Measurements from ENCODE around the gene ATP1A1.

The ATP1A1 gene

GRCh38 chr1:116372651-116373430 is at the start of gene ATP1A1:
Gene ATP1A1 (plus strand): TSS chr1:116373244. CDS start chr1:116373512, 268 bp downstream.
- Histone ChIP-seq H3K27me3 (ENCODE audit: control insufficient read depth, insufficient read depth, low read length) (peaks cover 11% of the 10 kb centered on the region), H3K4me3 (ENCODE audit: low read depth, low read length) (peak within 1 kb of the TSS; percentile 84), H3K9me3 (ENCODE audit: control insufficient read depth, insufficient read depth, low read length) (no peaks in the 10 kb centered on the region), H3K4me1 (ENCODE audit: control insufficient read depth, insufficient read depth, low read length) (peaks cover 41% of the 10 kb centered on the region), H3K36me3 (ENCODE audit: control insufficient read depth, insufficient read depth, low read length) (peaks cover 4% of the 10 kb centered on the region; the same call in 1 of the 2 replicates), H3K9ac (ENCODE audit: low read depth, low read length) (peak within 1 kb of the TSS; percentile 90), H3K27ac (ENCODE audit: low read depth, low read length) (peak within 1 kb of the TSS; percentile 96)

DNA sequence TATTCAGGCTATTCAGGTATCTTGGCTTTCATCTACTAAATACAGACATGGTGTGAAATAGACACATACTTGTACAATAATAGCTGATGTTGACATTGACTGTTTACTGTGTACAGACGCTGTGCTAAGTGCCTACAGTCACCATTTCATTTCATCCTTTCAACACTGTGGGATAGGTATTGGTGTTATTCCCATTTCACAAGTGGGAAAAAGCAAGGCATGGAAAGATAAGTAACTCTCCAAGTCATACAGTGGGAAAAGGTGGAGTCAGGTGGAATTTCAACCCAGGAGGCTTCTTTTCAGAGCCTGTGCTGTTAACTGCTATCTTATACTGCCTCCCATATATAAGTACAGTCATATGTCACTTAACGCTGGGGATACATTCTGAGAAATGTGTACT is 49.6 kb upstream of the ATP1A1 start:
- H3K27me3 ChIP-seq (ENCODE audit: control insufficient read depth, insufficient read depth, low read length): no peaks in the 10 kb centered on the region
- H3K4me1 ChIP-seq (ENCODE audit: control insufficient read depth, insufficient read depth, low read length): no peaks in the 10 kb centered on the region

DNA sequence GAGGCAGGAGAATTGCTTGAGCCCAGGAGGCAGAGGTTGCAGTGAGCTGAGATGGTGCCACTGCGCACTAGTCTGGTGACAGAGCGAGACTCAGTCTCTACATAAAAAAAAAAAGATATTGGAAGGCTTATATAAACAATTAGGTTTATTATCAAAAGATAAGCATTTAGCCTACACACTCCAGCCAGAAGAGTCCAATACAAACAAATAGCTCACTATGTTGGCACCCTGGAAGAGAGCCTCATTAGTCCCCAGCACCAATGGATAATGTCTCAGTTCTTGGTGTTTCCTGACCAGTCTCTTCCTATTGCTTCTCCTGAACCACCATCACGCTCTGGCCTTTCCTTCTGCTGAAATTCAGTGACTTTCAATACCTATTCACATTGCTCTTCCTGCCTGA is 48.6 kb upstream of the ATP1A1 start:
- Histone ChIP-seq H3K9ac (ENCODE audit: low read depth, low read length) (no peak overlapping the region), H3K36me3 (ENCODE audit: control insufficient read depth, insufficient read depth, low read length) (no peaks in the 10 kb centered on the region), H3K9me3 (ENCODE audit: control insufficient read depth, insufficient read depth, low read length) (no peaks in the 10 kb centered on the region), H3K4me1 (ENCODE audit: control insufficient read depth, insufficient read depth, low read length) (no peaks in the 10 kb centered on the region), H3K27me3 (ENCODE audit: control insufficient read depth, insufficient read depth, low read length) (no peaks in the 10 kb centered on the region), H3K4me3 (ENCODE audit: low read depth, low read length) (no peak overlapping the region), H3K27ac (ENCODE audit: low read depth, low read length) (no peak overlapping the region)

More for the DNA sequence above, 49.6 kb upstream of the ATP1A1 start:
- H3K27ac ChIP-seq (ENCODE audit: low read depth, low read length): no peak overlapping the region
- no peak overlapping the region for H3K4me3 ChIP-seq (ENCODE audit: low read depth, low read length)
- no peaks in the 10 kb centered on the region for H3K36me3 ChIP-seq (ENCODE audit: control insufficient read depth, insufficient read depth, low read length)
- H3K9ac ChIP-seq (ENCODE audit: low read depth, low read length): no peak overlapping the region
- H3K9me3 ChIP-seq (ENCODE audit: control insufficient read depth, insufficient read depth, low read length): no peaks in the 10 kb centered on the region

- Histone ChIP-seq H3K27me3 (ENCODE audit: control insufficient read depth, insufficient read depth, low read length) (no peaks in the 10 kb centered on the region), H3K9ac (ENCODE audit: low read depth, low read length) (no peak overlapping the region), H3K36me3 (ENCODE audit: control insufficient read depth, insufficient read depth, low read length) (no peaks in the 10 kb centered on the region), H3K9me3 (ENCODE audit: control insufficient read depth, insufficient read depth, low read length) (no peaks in the 10 kb centered on the region), H3K27ac (ENCODE audit: low read depth, low read length) (no peak overlapping the region), H3K4me1 (ENCODE audit: control insufficient read depth, insufficient read depth, low read length) (no peaks in the 10 kb centered on the region), H3K4me3 (ENCODE audit: low read depth, low read length) (no peak overlapping the region)
Measured at GRCh38 chr1:116325104-116325503, 47.9 kb upstream of the ATP1A1 start.

DNA sequence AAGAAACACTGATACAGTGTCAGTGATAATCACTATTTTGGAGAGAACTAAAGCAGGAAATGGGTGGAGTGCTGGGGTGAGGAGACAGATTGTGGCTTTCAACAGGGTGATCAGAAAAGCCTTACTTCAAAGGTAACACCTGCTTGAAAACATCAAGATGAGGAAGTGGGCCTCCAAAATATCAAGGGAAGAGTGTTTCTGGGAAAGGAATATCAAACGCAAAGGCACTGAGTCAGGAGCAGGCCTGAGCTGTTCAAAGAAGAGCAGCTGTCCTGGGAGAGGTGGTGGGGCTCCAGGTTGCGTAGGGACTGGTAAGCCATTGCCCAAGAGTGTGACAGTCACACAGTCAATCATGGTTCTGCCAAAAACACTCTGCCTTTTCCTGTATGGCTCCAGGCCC is 47.1 kb upstream of the ATP1A1 start:
- Histone ChIP-seq H3K36me3 (ENCODE audit: control insufficient read depth, insufficient read depth, low read length) (no peaks in the 10 kb centered on the region), H3K4me3 (ENCODE audit: low read depth, low read length) (no peak overlapping the region), H3K9me3 (ENCODE audit: control insufficient read depth, insufficient read depth, low read length) (no peaks in the 10 kb centered on the region), H3K9ac (ENCODE audit: low read depth, low read length) (no peak overlapping the region), H3K4me1 (ENCODE audit: control insufficient read depth, insufficient read depth, low read length) (no peaks in the 10 kb centered on the region), H3K27me3 (ENCODE audit: control insufficient read depth, insufficient read depth, low read length) (no peaks in the 10 kb centered on the region), H3K27ac (ENCODE audit: low read depth, low read length) (no peak overlapping the region)

DNA sequence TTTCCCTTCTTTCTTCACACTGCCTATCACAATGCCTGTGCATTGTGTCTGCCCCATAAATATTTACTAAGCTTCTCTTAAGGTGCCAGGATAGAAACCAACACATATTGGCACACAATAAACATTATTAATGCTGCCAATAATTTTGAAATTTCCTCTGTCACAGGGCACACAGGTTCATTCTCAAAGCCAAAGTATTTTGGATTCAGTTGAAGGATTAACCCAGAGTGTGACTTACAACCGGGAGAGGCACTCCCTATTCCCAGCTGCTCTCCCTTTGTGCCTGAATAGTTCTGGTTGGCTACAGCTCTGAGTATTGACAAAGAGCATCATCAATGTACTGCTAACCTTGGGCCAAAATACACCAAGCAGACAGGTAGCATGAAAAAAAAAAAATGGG is 46.6 kb upstream of the ATP1A1 start:
- no peak overlapping the region for H3K27ac ChIP-seq (ENCODE audit: low read depth, low read length)
- H3K36me3 ChIP-seq (ENCODE audit: control insufficient read depth, insufficient read depth, low read length): no peaks in the 10 kb centered on the region
- no peaks in the 10 kb centered on the region for H3K4me1 ChIP-seq (ENCODE audit: control insufficient read depth, insufficient read depth, low read length)
- H3K27me3 ChIP-seq (ENCODE audit: control insufficient read depth, insufficient read depth, low read length): no peaks in the 10 kb centered on the region
- no peak overlapping the region for H3K9ac ChIP-seq (ENCODE audit: low read depth, low read length)
- H3K9me3 ChIP-seq (ENCODE audit: control insufficient read depth, insufficient read depth, low read length): no peaks in the 10 kb centered on the region
- no peak overlapping the region for H3K4me3 ChIP-seq (ENCODE audit: low read depth, low read length)

DNA sequence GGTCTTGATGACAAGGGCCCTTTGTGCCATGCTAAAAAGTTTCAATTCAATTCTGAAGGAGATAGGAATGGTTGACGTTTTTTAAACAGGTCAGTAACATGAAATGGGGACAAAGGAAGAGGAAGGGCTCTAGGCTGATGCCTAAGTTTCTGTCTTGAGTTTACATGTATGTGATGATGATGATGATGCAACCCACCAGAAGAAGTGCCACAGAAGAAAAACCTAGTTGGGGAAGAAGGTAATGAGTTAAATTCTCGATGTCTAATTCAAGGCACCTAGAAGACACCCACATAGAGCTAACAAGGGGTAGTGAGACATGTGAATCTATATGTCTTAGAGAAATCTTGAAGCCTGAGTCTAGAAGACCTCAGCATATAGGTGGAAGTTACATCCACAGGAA is 44.4 kb upstream of the ATP1A1 start:
- Histone ChIP-seq H3K27ac (ENCODE audit: low read depth, low read length) (no peak overlapping the region), H3K27me3 (ENCODE audit: control insufficient read depth, insufficient read depth, low read length) (no peaks in the 10 kb centered on the region), H3K9me3 (ENCODE audit: control insufficient read depth, insufficient read depth, low read length) (no peaks in the 10 kb centered on the region), H3K9ac (ENCODE audit: low read depth, low read length) (no peak overlapping the region), H3K36me3 (ENCODE audit: control insufficient read depth, insufficient read depth, low read length) (no peaks in the 10 kb centered on the region), H3K4me1 (ENCODE audit: control insufficient read depth, insufficient read depth, low read length) (no peaks in the 10 kb centered on the region), H3K4me3 (ENCODE audit: low read depth, low read length) (no peak overlapping the region)

- H3K36me3 ChIP-seq (ENCODE audit: control insufficient read depth, insufficient read depth, low read length): no peaks in the 10 kb centered on the region
- H3K27me3 ChIP-seq (ENCODE audit: control insufficient read depth, insufficient read depth, low read length): no peaks in the 10 kb centered on the region
- no peak overlapping the region for H3K27ac ChIP-seq (ENCODE audit: low read depth, low read length)
- no peak overlapping the region for H3K4me3 ChIP-seq (ENCODE audit: low read depth, low read length)
- no peak overlapping the region for H3K9ac ChIP-seq (ENCODE audit: low read depth, low read length)
- peaks cover 1% of the 10 kb centered on the region; the same call in 1 of the 2 replicates for H3K4me1 ChIP-seq (ENCODE audit: control insufficient read depth, insufficient read depth, low read length)
- no peaks in the 10 kb centered on the region for H3K9me3 ChIP-seq (ENCODE audit: control insufficient read depth, insufficient read depth, low read length)
Measured at GRCh38 chr1:116329524-116330341, 43.3 kb upstream of the ATP1A1 start.

DNA sequence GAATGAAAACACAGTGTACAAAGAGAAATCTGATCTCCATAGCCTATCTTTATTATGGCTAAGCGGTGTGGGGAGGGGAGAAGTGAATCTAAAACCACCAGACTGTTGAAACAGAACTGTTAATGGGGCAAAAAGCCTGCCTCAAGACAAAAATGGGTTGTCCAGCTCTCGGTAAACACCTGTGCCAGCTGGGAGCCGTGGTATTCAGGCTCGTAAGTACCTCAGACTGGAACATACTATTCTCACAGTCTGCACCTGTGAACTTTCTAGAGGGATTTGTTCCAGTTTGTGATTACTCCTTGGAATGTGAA is 42.7 kb upstream of the ATP1A1 start:
- no peak overlapping the region for H3K9ac ChIP-seq (ENCODE audit: low read depth, low read length)
- H3K27ac ChIP-seq (ENCODE audit: low read depth, low read length): no peak overlapping the region
- H3K4me1 ChIP-seq (ENCODE audit: control insufficient read depth, insufficient read depth, low read length): peaks cover 7% of the 10 kb centered on the region
- no peaks in the 10 kb centered on the region for H3K27me3 ChIP-seq (ENCODE audit: control insufficient read depth, insufficient read depth, low read length)
- no peak overlapping the region for H3K4me3 ChIP-seq (ENCODE audit: low read depth, low read length)
- H3K9me3 ChIP-seq (ENCODE audit: control insufficient read depth, insufficient read depth, low read length): no peaks in the 10 kb centered on the region
- no peaks in the 10 kb centered on the region for H3K36me3 ChIP-seq (ENCODE audit: control insufficient read depth, insufficient read depth, low read length)

- no peaks in the 10 kb centered on the region for H3K36me3 ChIP-seq (ENCODE audit: control insufficient read depth, insufficient read depth, low read length)
- H3K9me3 ChIP-seq (ENCODE audit: control insufficient read depth, insufficient read depth, low read length): no peaks in the 10 kb centered on the region
- H3K4me3 ChIP-seq (ENCODE audit: low read depth, low read length): no peak overlapping the region
- H3K4me1 ChIP-seq (ENCODE audit: control insufficient read depth, insufficient read depth, low read length): peaks cover 11% of the 10 kb centered on the region
- no peak overlapping the region for H3K9ac ChIP-seq (ENCODE audit: low read depth, low read length)
- H3K27me3 ChIP-seq (ENCODE audit: control insufficient read depth, insufficient read depth, low read length): no peaks in the 10 kb centered on the region
- H3K27ac ChIP-seq (ENCODE audit: low read depth, low read length): no peak overlapping the region
Measured at GRCh38 chr1:116330846-116331245, 42.2 kb upstream of the ATP1A1 start.

DNA sequence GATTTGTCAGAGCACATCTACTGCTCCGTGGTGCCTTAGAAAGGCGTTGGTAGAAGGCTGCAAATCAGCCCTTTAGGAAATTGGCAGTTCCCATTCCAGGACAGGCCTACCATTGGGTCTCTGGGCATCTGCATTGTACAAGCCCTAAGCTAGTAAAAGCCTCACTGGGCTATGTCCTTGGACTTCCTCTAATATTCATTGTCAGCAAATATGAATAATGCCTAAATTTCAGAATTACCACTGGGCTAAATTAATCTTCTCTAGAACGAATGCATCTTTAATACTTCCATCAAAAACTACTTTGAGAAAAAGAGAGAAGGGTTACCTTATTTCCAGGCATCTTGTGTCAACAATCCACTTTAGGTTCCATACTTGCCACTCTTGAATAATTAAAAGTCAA is 41.5 kb upstream of the ATP1A1 start:
- H3K4me3 ChIP-seq (ENCODE audit: low read depth, low read length): no peak overlapping the region
- no peaks in the 10 kb centered on the region for H3K9me3 ChIP-seq (ENCODE audit: control insufficient read depth, insufficient read depth, low read length)
- no peak overlapping the region for H3K27ac ChIP-seq (ENCODE audit: low read depth, low read length)
- no peaks in the 10 kb centered on the region for H3K36me3 ChIP-seq (ENCODE audit: control insufficient read depth, insufficient read depth, low read length)
- no peak overlapping the region for H3K9ac ChIP-seq (ENCODE audit: low read depth, low read length)
- H3K27me3 ChIP-seq (ENCODE audit: control insufficient read depth, insufficient read depth, low read length): no peaks in the 10 kb centered on the region
- peaks cover 15% of the 10 kb centered on the region for H3K4me1 ChIP-seq (ENCODE audit: control insufficient read depth, insufficient read depth, low read length)

All from HUES48 (cell line).